ENCODE results near the gene IGF1R. TPM values are rescaled to one million over a fixed set of nuclear protein-coding genes. Genes with fewer than 3 reads are reported as not detected.
"Not testable (repeated sequence)": the region's sequence is repeated elsewhere in the genome, so short reads cannot be mapped to it uniquely, and the experiment has no call there.

Gene IGF1R
- total and polyA plus RNA-seq, 4 experiments from 2014 or later, result 0.45 to 49.2 (median 25.1) TPM

DNA sequence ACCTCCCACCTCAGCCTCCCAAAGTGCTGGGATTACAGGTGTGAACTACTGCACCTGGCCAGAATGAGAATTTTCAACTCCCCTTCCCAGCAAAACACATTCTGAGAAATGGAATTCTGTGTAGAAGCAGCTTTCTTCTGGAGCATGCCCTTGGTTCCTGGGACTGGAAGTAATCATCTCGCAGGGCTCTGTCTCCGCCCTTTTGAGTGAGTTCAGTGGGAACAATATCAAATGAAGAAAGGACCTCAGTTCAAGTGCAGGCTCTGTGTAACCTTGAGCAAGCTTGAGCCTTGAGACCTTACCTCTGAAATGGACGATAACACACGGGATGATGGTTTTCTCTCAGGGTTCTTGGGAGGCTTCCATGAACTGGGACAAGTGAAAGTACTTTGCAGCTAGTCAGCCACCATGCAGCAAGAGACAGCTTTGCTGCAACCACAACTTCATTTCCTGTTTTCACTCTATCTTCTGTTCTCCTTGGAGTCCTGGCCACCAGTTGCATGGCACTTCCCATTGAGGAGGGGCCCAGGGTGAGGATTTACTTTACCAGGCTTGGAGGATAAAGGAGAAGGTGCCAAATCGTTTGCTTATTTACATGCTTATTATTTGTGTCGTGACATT is 35.7 kb upstream of the IGF1R start:
- POLR2A ChIA-PET (ENCODE audit: partially characterized antibody), result no interaction called here
- no peak for DNase-seq
- no peaks in the 10 kb centered on the region for H3K36me3 Mint-ChIP-seq
- H3K4me1 Mint-ChIP-seq, result peaks cover 2 to 6% (median 5%) of the 10 kb centered on the region in 4 donors
- H3K27ac Mint-ChIP-seq, result peak overlapping the region in 1 of 7 donors; percentile 24
- Histone ChIP-seq H3K4me3 (ENCODE audit: low read length in 2 of 2) (no peak overlapping the region), H3K27ac (ENCODE audit: low read depth, low read length) (no peak overlapping the region), H3K4me1 (ENCODE audit: insufficient read depth, low read length) (no peaks in the 10 kb centered on the region), H3K36me3 (ENCODE audit: insufficient read depth, low read length) (no peaks in the 10 kb centered on the region), H3K27me3 (ENCODE audit: insufficient read depth, low read length) (no peaks in the 10 kb centered on the region), H3K9me3 (ENCODE audit: control insufficient read depth in 1 of 2, low read length in 2 of 2) (no peaks in the 10 kb centered on the region)
- H3K27me3 Mint-ChIP-seq, result peaks cover 5 to 16% of the 10 kb centered on the region in 2 donors
- intact Hi-C loops (cut with micrococcal nuclease), result no loop called here
- H3K9me3 Mint-ChIP-seq, result peaks cover 0 to 1% (median 0%) of the 10 kb centered on the region in 8 donors
- peak overlapping the region in 5 of 8 donors; percentile 19 to 56 (median 49) for H3K4me3 Mint-ChIP-seq
- CTCF ChIA-PET (ENCODE audit: partially characterized antibody), result interaction anchor here (1.0 kb wide), 1 partner anchor 46 kb away, joined by 3 read pairs; no protein-coding TSS in a partner anchor

- POLR2A ChIA-PET (ENCODE audit: partially characterized antibody), result no interaction called here
- CTCF ChIA-PET (ENCODE audit: partially characterized antibody), result no interaction called here
- Histone ChIP-seq H3K36me3 (ENCODE audit: insufficient read depth, low read length) (no peaks in the 10 kb centered on the region), H3K27ac (ENCODE audit: low read depth, low read length) (no peak overlapping the region), H3K27me3 (ENCODE audit: insufficient read depth, low read length) (peaks cover 3% of the 10 kb centered on the region), H3K9me3 (ENCODE audit: control insufficient read depth in 1 of 2, low read length in 2 of 2) (no peaks in the 10 kb centered on the region), H3K4me1 (ENCODE audit: insufficient read depth, low read length) (no peaks in the 10 kb centered on the region), H3K4me3 (ENCODE audit: low read length in 2 of 2) (no peak overlapping the region)
- H3K4me3 Mint-ChIP-seq, result no peak overlapping the region
- intact Hi-C loops (cut with micrococcal nuclease), result no loop called here
- peaks cover 0 to 1% (median 0%) of the 10 kb centered on the region in 8 donors for H3K9me3 Mint-ChIP-seq
- no peaks in the 10 kb centered on the region for H3K36me3 Mint-ChIP-seq
- no peak overlapping the region for H3K27ac Mint-ChIP-seq
- peaks cover 2 to 6% (median 5%) of the 10 kb centered on the region in 4 donors for H3K4me1 Mint-ChIP-seq
- peaks cover 6 to 19% of the 10 kb centered on the region in 2 donors for H3K27me3 Mint-ChIP-seq
- no peak for DNase-seq
These were observed 33.7 kb upstream of the IGF1R start for GRCh38 chr15:98614681-98615080.

GRCh38 chr15:98616397-98616796 is 31.9 kb upstream of the IGF1R start:
- ChIA-PET CTCF (ENCODE audit: partially characterized antibody) (no interaction called here), POLR2A (ENCODE audit: partially characterized antibody) (no interaction called here)
- Histone ChIP-seq H3K4me1 (ENCODE audit: insufficient read depth, low read length) (no peaks in the 10 kb centered on the region), H3K36me3 (ENCODE audit: insufficient read depth, low read length) (no peaks in the 10 kb centered on the region), H3K9me3 (ENCODE audit: control insufficient read depth in 1 of 2, low read length in 2 of 2) (no peaks in the 10 kb centered on the region), H3K27ac (ENCODE audit: low read depth, low read length) (no peak overlapping the region), H3K4me3 (ENCODE audit: low read length in 2 of 2) (no peak overlapping the region), H3K27me3 (ENCODE audit: insufficient read depth, low read length) (peaks cover 13% of the 10 kb centered on the region)
- Mint-ChIP-seq H3K4me1 (peaks cover 2 to 6% (median 5%) of the 10 kb centered on the region in 4 donors), H3K27me3 (peaks cover 14 to 23% of the 10 kb centered on the region in 2 donors), H3K27ac (no peak overlapping the region), H3K9me3 (peaks cover 0 to 3% (median 0%) of the 10 kb centered on the region in 8 donors), H3K4me3 (no peak overlapping the region), H3K36me3 (no peaks in the 10 kb centered on the region)
- intact Hi-C loops (cut with micrococcal nuclease), result no loop called here
- DNase-seq, result no peak

DNA sequence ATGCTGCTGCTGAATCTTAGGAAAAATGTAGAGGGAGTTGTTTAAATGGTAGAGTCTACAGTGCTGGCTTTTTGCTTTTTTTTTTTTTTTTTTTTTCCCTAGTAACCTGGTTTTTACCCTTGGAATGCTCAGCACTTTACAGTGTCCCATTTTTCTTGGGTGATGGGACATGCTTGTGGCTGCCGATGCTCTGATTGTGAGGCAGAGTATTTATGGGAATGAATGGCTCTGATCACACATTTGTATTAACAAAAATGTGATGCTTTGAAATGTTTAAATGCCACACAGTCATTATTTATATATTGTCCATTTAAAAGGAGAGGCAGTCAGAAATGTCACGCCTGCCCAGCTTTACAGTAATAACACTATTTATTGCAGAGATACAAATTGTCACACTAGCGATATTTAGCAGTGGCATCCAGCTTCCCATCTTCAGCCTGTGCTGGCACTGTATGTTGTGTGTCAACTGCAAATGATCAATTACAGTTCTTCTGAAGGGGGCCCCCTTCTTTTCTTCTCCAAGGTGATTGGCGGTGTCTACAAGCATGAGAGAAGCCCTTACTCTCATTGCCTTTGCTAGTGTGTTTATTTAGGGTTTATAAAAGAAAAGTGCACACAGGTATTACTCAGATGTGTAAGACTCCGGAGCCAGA is 30.9 kb upstream of the IGF1R start:
- intact Hi-C loops (cut with micrococcal nuclease), result no loop called here
- Mint-ChIP-seq H3K9me3 (peaks cover 0 to 3% (median 0%) of the 10 kb centered on the region in 8 donors), H3K36me3 (no peaks in the 10 kb centered on the region), H3K4me3 (no peak overlapping the region), H3K4me1 (peaks cover 2 to 5% (median 5%) of the 10 kb centered on the region in 4 donors), H3K27ac (no peak overlapping the region), H3K27me3 (peaks cover 14 to 23% of the 10 kb centered on the region in 2 donors)
- CTCF ChIA-PET (ENCODE audit: partially characterized antibody), result no interaction called here
- Histone ChIP-seq H3K27me3 (ENCODE audit: insufficient read depth, low read length) (peaks cover 17% of the 10 kb centered on the region), H3K9me3 (ENCODE audit: control insufficient read depth in 1 of 2, low read length in 2 of 2) (no peaks in the 10 kb centered on the region), H3K4me3 (ENCODE audit: low read length in 2 of 2) (no peak overlapping the region), H3K36me3 (ENCODE audit: insufficient read depth, low read length) (no peaks in the 10 kb centered on the region), H3K27ac (ENCODE audit: low read depth, low read length) (no peak overlapping the region), H3K4me1 (ENCODE audit: insufficient read depth, low read length) (no peaks in the 10 kb centered on the region)
- DNase-seq, result no peak
- POLR2A ChIA-PET (ENCODE audit: partially characterized antibody), result no interaction called here

DNA sequence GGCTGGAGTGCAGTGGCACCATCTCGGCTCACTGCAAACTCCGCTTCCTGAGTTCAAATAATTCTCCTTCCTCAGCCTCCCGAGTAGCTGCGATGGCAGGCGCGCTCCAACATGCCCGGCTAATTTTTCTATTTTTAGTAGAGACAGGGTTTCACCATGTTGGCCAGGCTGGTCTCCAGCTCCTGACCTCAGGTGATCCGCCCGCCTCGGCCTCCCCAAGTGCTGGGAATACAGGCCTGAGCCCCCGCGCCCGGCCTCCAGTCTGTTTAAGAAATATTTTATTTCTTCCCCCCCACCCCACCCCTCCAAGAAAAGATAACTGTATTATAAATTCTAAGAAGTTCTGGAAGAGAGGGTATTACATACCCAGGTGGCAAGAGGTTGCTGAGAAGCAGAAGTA is 29.8 kb upstream of the IGF1R start:
- CTCF ChIA-PET (ENCODE audit: partially characterized antibody); H3K36me3 Mint-ChIP-seq; H3K9me3 ChIP-seq (ENCODE audit: control insufficient read depth in 1 of 2, low read length in 2 of 2); POLR2A ChIA-PET (ENCODE audit: partially characterized antibody); H3K9me3 Mint-ChIP-seq; H3K4me1 Mint-ChIP-seq; DNase-seq; H3K27ac ChIP-seq (ENCODE audit: low read depth, low read length); H3K4me1 ChIP-seq (ENCODE audit: insufficient read depth, low read length); H3K4me3 Mint-ChIP-seq; intact Hi-C loops (cut with micrococcal nuclease); H3K36me3 ChIP-seq (ENCODE audit: insufficient read depth, low read length); H3K27ac Mint-ChIP-seq; H3K4me3 ChIP-seq (ENCODE audit: low read length in 2 of 2): not testable (repeated sequence)
- peaks cover 14 to 20% of the 10 kb centered on the region in 2 donors for H3K27me3 Mint-ChIP-seq
- peaks cover 17% of the 10 kb centered on the region for H3K27me3 ChIP-seq (ENCODE audit: insufficient read depth, low read length)

- ChIA-PET CTCF (ENCODE audit: partially characterized antibody) (no interaction called here), POLR2A (ENCODE audit: partially characterized antibody) (no interaction called here)
- no peaks in the 10 kb centered on the region for H3K36me3 Mint-ChIP-seq
- Histone ChIP-seq H3K9me3 (ENCODE audit: control insufficient read depth in 1 of 2, low read length in 2 of 2) (no peaks in the 10 kb centered on the region), H3K4me1 (ENCODE audit: insufficient read depth, low read length) (no peaks in the 10 kb centered on the region), H3K27me3 (ENCODE audit: insufficient read depth, low read length) (peaks cover 17% of the 10 kb centered on the region), H3K4me3 (ENCODE audit: low read length in 2 of 2) (no peak overlapping the region), H3K27ac (ENCODE audit: low read depth, low read length) (no peak overlapping the region), H3K36me3 (ENCODE audit: insufficient read depth, low read length) (no peaks in the 10 kb centered on the region)
- H3K9me3 Mint-ChIP-seq, result peaks cover 0 to 3% (median 0%) of the 10 kb centered on the region in 8 donors
- H3K27ac Mint-ChIP-seq, result no peak overlapping the region
- peaks cover 14 to 18% of the 10 kb centered on the region in 2 donors for H3K27me3 Mint-ChIP-seq
- no peak for DNase-seq
- H3K4me1 Mint-ChIP-seq, result no peaks in the 10 kb centered on the region
- no peak overlapping the region for H3K4me3 Mint-ChIP-seq
- intact Hi-C loops (cut with micrococcal nuclease), result no loop called here
These were observed 28.3 kb upstream of the IGF1R start for GRCh38 chr15:98620020-98620419.

DNA sequence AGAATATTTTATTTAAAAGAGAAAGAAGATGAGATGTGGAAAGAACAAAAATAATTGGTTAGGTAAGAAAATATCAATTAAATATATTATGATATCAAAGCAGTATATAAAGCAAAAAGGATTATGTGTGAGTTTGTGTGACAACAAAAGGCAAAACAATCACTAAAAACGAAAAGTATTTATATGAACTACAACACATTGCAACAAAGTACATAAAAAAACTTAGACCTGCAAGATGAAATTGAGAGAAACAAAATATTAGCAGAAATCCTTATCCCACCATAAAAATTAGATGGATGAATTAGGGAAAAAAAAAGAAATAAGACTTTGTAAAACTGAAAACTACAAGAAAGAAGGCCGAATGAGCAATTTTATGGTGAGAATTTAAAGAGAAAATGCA is 27.3 kb upstream of the IGF1R start:
- H3K27ac Mint-ChIP-seq, result no peak overlapping the region
- CTCF ChIA-PET (ENCODE audit: partially characterized antibody), result no interaction called here
- H3K36me3 Mint-ChIP-seq, result no peaks in the 10 kb centered on the region
- DNase-seq, result no peak
- peaks cover 0 to 3% (median 0%) of the 10 kb centered on the region in 8 donors for H3K9me3 Mint-ChIP-seq
- no peaks in the 10 kb centered on the region for H3K9me3 ChIP-seq (ENCODE audit: control insufficient read depth in 1 of 2, low read length in 2 of 2)
- H3K36me3 ChIP-seq (ENCODE audit: insufficient read depth, low read length), result no peaks in the 10 kb centered on the region
- POLR2A ChIA-PET (ENCODE audit: partially characterized antibody), result no interaction called here
- H3K27ac ChIP-seq (ENCODE audit: low read depth, low read length), result no peak overlapping the region
- H3K4me3 ChIP-seq (ENCODE audit: low read length in 2 of 2), result no peak overlapping the region
- H3K4me3 Mint-ChIP-seq, result no peak overlapping the region
- intact Hi-C loops (cut with micrococcal nuclease), result no loop called here
- H3K27me3 Mint-ChIP-seq, result peaks cover 14 to 20% of the 10 kb centered on the region in 2 donors
- H3K4me1 ChIP-seq (ENCODE audit: insufficient read depth, low read length), result no peaks in the 10 kb centered on the region
- peaks cover 17% of the 10 kb centered on the region for H3K27me3 ChIP-seq (ENCODE audit: insufficient read depth, low read length)
- H3K4me1 Mint-ChIP-seq, result no peaks in the 10 kb centered on the region
